ENCODE results near the gene CDH7. TPM values are rescaled to one million over a fixed set of nuclear protein-coding genes. Genes with fewer than 3 reads are reported as not detected.

CDH7 gene
- polyA plus RNA-seq, 6 donors from 2014 or later = not detected

DNA sequence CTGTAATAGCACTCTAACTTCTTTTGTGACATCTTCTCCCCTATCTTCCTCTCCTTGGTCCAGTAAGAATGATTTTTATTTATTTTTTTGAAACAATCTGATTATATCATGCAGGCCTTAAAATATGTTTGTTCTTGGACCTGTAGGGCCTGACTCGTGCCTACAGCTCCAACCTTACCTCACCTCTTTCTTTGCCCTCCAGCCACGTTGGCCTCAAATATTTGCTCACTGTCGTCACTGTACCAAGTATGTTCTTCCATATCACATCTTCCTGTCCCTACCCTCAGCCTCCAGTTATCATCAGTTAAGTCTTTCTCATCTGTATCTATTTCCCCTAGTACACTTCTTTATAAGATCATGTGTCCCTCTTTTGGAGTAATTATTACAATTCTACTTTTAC lies 125.5 kb downstream of the CDH7 start:
- Mint-ChIP-seq H3K27me3 (no peaks in the 10 kb centered on the region), H3K9me3 (peaks cover 0 to 6% (median 0%) of the 10 kb centered on the region in 7 donors), H3K4me1 (no peaks in the 10 kb centered on the region), H3K27ac (no peak overlapping the region), H3K36me3 (no peaks in the 10 kb centered on the region), H3K4me3 (peak overlapping the region in 1 of 8 donors; percentile 2)
- DNase-seq (no peak), ATAC-seq (ENCODE audit: low read depth in 2 of 2) (no peak)

DNA sequence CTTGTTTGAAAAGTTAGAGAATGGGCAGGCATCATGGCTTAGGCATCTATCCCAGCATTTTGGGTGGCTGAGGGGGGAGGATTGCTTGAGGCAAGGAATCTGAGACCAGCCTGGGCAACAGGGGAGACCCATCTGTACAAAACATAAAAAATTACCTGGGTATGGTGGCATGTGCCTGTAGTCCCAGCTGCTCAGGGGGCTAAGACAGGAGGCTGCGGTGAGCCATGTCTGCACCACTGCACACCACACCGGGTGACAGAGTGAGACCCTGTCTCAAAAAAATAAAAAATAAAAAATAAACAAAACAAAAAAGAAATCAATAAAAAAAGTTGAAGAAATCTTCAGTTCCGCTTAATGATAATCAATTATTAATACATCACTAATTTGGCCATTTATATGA lies 146.5 kb downstream of the CDH7 start:
- H3K4me1 Mint-ChIP-seq = no peaks in the 10 kb centered on the region
- DNase-seq (no peak), ATAC-seq (ENCODE audit: low read depth in 2 of 2) (no peak)
- H3K27me3 Mint-ChIP-seq = no peaks in the 10 kb centered on the region
- peaks cover 0 to 10% (median 0%) of the 10 kb centered on the region in 7 donors for H3K9me3 Mint-ChIP-seq
- peak overlapping the region in 1 of 6 donors; percentile 25 for H3K27ac Mint-ChIP-seq
- H3K4me3 Mint-ChIP-seq = no peak overlapping the region
- H3K36me3 Mint-ChIP-seq = no peaks in the 10 kb centered on the region

DNA sequence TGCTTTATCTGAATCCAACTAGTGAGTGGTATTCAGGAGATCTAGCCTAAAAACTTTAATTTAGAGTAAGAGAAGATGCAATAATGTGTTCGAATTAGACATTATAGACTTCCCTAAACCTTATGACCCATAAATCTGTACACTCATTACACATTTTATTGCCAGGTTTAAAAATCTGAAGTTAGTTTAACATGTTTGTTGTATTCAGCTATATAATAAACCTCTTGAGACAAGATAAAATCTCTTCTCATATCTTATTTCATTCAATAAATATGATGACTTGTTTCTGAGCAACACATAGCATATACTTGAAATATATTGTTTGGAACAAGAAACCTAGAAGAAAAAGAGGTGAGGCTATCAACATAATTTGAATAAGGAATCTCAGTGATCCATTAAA lies 150.7 kb downstream of the CDH7 start:
- no peak for ATAC-seq (ENCODE audit: low read depth in 2 of 2)

DNA sequence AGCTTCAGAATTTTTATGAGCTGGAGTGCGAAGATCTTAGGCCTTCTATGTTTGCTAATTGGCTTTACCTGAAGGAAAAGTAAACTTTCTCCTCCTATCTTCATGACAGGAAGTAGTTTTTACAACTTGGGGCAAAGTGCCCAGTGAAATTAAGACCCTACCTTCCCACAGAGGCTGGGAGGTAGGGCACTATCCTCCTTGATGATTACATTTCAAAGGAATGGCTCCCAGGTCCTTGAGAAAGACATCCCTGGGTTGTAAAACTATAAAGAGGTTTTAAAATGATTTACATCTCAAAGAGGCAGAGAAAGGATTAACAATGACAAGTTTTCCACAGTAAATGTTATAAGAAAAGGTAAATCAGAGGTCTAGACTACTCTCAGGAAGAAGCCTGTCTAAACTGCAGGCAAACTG lies 155.8 kb downstream of the CDH7 start:
- DNase-seq (no peak), ATAC-seq (ENCODE audit: low read depth in 2 of 2) (no peak)
- Mint-ChIP-seq H3K4me1 (no peaks in the 10 kb centered on the region), H3K36me3 (no peaks in the 10 kb centered on the region), H3K4me3 (no peak overlapping the region), H3K27ac (no peak overlapping the region), H3K9me3 (peaks cover 0 to 6% (median 0%) of the 10 kb centered on the region in 7 donors), H3K27me3 (no peaks in the 10 kb centered on the region)

More for the DNA sequence above, 150.7 kb downstream of the CDH7 start:
- Mint-ChIP-seq H3K27me3 (no peaks in the 10 kb centered on the region), H3K4me3 (no peak overlapping the region), H3K27ac (no peak overlapping the region), H3K36me3 (no peaks in the 10 kb centered on the region), H3K4me1 (no peaks in the 10 kb centered on the region), H3K9me3 (peaks cover 0 to 2% (median 0%) of the 10 kb centered on the region in 7 donors)
- no peak for DNase-seq

DNA sequence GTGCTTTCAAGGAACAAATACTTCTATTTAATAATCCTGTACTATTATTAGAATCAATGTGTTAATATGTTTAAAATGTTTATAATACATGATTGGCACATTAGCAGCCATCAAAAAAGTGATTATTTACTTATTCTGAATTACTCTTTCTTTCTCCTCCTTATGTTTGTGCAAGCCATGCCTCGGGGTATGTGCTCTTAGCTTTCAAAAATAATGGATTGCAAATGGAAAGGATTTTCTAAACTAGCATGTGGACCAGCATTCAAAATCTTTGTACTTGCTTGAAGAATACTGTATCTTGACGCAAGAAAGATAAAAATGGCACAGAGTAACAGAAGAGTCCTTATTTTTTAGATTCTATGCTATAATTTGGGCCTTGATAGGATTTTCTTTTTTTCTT lies 156.5 kb downstream of the CDH7 start:
- DNase-seq = no peak
- H3K4me3 Mint-ChIP-seq = no peak overlapping the region
- H3K36me3 Mint-ChIP-seq = no peaks in the 10 kb centered on the region
- ATAC-seq (ENCODE audit: low read depth in 2 of 2) = no peak
- H3K27ac Mint-ChIP-seq = no peak overlapping the region
- H3K27me3 Mint-ChIP-seq = no peaks in the 10 kb centered on the region
- no peaks in the 10 kb centered on the region for H3K4me1 Mint-ChIP-seq
- H3K9me3 Mint-ChIP-seq = peaks cover 0 to 6% (median 0%) of the 10 kb centered on the region in 7 donors

DNA sequence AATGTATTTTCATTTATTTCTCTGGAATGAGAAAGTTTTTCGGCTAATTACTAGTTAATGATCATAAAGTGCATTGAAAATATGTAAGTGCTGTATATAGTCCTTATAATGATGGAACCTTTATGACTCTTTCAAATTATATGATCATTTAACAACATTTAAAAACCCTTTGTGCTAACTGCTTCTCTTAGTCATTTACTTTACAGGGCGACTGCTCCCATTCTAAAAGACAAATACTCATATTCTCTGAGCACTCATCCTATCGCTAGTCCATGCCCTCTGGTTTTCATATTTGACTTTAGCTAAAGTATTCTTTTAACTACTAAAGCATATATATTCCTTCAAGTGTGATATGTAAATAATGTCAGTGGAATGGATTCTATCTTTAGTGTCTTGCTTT lies 168.2 kb downstream of the CDH7 start:
- no peak overlapping the region for H3K27ac Mint-ChIP-seq
- no peaks in the 10 kb centered on the region for H3K36me3 Mint-ChIP-seq
- H3K4me3 Mint-ChIP-seq = no peak overlapping the region
- H3K9me3 Mint-ChIP-seq = peaks cover 0 to 1% (median 0%) of the 10 kb centered on the region in 7 donors
- ATAC-seq (ENCODE audit: low read depth in 2 of 2) = no peak
- no peaks in the 10 kb centered on the region for H3K27me3 Mint-ChIP-seq
- DNase-seq = no peak
- no peaks in the 10 kb centered on the region for H3K4me1 Mint-ChIP-seq

DNA sequence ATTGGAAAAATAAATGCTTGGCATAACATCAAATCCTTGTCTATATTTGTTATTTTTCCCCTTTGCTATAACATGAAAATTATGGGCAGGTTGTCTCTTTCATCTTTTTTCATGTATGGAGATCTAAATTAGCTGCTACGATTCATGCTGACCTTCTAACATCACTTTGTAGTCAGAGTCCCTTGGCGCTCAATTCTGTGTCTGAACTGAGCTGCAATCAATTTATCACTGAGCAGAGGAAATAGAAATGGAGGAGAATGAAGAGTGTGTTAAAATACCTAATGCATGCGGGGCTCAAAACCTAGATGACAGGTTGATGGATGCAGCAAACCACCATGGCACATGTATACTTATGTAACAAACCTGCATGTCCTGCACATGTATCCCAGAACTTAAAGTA lies 168.9 kb downstream of the CDH7 start:
- no peak overlapping the region for H3K27ac Mint-ChIP-seq
- H3K4me3 Mint-ChIP-seq = no peak overlapping the region
- DNase-seq (no peak), ATAC-seq (ENCODE audit: low read depth in 2 of 2) (no peak)
- no peaks in the 10 kb centered on the region for H3K36me3 Mint-ChIP-seq
- H3K27me3 Mint-ChIP-seq = no peaks in the 10 kb centered on the region
- peaks cover 0 to 1% (median 0%) of the 10 kb centered on the region in 7 donors for H3K9me3 Mint-ChIP-seq
- no peaks in the 10 kb centered on the region for H3K4me1 Mint-ChIP-seq

DNA sequence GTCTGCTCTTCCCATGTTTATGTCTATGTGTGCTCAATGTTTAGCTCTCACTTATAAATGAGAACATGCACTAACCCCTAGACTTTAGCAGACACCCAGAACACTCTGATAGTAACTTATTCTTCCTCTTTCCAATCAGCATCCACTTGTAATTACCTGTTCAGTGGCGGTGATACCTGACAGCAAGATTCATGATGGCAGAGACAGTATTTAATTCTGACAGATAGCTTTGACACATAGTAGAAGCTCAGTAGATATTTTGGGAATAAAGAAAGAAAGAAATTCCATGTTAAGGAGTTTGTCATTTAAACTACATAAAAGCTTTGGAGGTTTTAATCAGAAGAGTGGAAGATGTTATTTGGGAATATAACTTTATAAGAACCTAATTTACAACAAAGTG lies 171.3 kb downstream of the CDH7 start:
- H3K4me1 Mint-ChIP-seq = no peaks in the 10 kb centered on the region
- H3K9me3 Mint-ChIP-seq = peaks cover 0 to 1% (median 0%) of the 10 kb centered on the region in 7 donors
- H3K4me3 Mint-ChIP-seq = no peak overlapping the region
- ATAC-seq (ENCODE audit: low read depth in 2 of 2) = no peak
- H3K36me3 Mint-ChIP-seq = no peaks in the 10 kb centered on the region
- no peak for DNase-seq
- no peaks in the 10 kb centered on the region for H3K27me3 Mint-ChIP-seq
- H3K27ac Mint-ChIP-seq = no peak overlapping the region

DNA sequence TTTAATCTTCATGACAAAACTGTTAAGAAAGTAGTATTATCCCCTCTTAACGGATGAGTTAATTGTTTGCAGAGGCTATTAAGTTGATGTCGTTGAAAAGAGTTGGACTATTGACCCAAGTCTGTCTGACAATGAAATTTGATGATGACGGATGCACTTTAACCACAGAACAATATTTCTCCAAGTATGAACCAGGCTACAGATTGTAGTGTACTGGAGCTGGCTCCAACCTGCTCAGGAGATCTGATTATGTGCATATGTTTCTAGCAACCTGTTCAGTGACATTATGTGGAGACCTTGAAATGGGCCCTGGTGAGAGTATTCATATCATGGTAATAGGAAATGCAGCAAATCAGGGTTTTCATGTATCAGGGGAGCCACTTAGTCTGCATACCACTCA lies 174.1 kb downstream of the CDH7 start:
- Mint-ChIP-seq H3K4me3 (no peak overlapping the region), H3K4me1 (no peaks in the 10 kb centered on the region), H3K27me3 (no peaks in the 10 kb centered on the region), H3K27ac (no peak overlapping the region), H3K36me3 (no peaks in the 10 kb centered on the region), H3K9me3 (peaks cover 0 to 1% (median 0%) of the 10 kb centered on the region in 7 donors)
- ATAC-seq (ENCODE audit: low read depth in 2 of 2) (no peak), DNase-seq (no peak)

DNA sequence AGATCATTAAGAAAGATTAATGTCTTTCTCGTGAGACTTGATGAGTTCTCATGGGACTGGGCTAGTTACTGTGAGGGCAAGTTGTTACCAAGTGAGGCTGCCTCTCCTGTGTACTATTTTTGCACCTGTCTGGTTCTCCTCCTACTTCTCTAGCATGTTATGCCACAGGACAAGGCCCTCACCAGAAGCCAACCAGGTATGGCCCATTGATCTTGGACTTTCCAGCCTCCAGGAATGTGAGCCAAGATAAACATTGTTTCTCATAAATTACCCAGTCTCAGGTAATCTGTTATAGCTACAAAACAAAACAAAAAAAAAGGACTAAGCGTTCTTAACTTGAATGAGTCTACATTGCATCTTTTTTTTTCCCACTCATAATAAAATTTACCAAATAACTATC lies 184.1 kb downstream of the CDH7 start:
- Mint-ChIP-seq H3K4me1 (no peaks in the 10 kb centered on the region), H3K36me3 (no peaks in the 10 kb centered on the region), H3K9me3 (peaks cover 0 to 15% (median 2%) of the 10 kb centered on the region in 7 donors), H3K27ac (no peak overlapping the region), H3K27me3 (no peaks in the 10 kb centered on the region), H3K4me3 (no peak overlapping the region)
- DNase-seq = no peak
- no peak for ATAC-seq (ENCODE audit: low read depth in 2 of 2)

DNA sequence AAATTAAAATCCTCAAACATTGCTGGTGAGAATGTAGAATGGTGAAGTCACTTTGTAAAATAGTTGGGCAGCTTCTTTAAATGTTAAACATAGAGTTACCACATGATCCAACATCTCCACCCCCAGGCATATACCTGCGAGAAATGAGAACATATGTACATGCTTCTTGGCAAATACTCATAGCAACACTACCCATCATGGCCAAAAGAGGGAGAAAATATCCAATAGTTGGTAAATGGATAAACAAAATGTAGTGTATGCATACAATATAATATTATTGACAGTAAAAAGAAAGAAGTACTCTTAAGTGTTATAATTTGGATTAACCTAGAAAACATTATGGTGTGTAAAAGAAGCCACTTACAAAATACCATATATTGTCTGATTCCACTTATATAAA lies 185.9 kb downstream of the CDH7 start:
- no peak overlapping the region for H3K27ac Mint-ChIP-seq
- ATAC-seq (ENCODE audit: low read depth in 2 of 2) (no peak), DNase-seq (no peak)
- H3K9me3 Mint-ChIP-seq = peaks cover 0 to 14% (median 0%) of the 10 kb centered on the region in 7 donors
- no peaks in the 10 kb centered on the region for H3K36me3 Mint-ChIP-seq
- no peaks in the 10 kb centered on the region for H3K4me1 Mint-ChIP-seq
- no peaks in the 10 kb centered on the region for H3K27me3 Mint-ChIP-seq
- H3K4me3 Mint-ChIP-seq = no peak overlapping the region

DNA sequence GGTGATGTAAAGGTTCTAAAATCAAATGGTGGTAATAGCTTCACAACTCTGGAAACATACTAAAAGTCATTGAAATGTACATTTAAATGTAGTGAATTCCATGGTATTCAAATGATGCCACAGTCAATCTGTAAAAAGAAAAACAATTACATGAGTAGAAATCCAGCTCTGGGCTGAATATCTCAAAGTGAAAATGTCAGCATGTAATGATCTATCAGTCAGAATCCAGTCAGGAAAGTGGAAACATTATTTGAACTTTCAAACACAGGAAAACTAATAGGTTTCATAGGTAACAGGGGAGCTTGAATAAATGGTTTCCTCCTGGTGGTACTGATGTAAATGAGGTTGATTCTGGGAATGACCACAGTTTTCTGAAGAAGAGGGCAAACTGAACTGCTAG lies 186.4 kb downstream of the CDH7 start:
- Mint-ChIP-seq H3K4me1 (no peaks in the 10 kb centered on the region), H3K9me3 (peaks cover 0 to 12% (median 0%) of the 10 kb centered on the region in 7 donors), H3K4me3 (no peak overlapping the region), H3K27me3 (no peaks in the 10 kb centered on the region), H3K36me3 (no peaks in the 10 kb centered on the region), H3K27ac (no peak overlapping the region)
- DNase-seq = no peak
- ATAC-seq (ENCODE audit: low read depth in 2 of 2) = no peak

DNA sequence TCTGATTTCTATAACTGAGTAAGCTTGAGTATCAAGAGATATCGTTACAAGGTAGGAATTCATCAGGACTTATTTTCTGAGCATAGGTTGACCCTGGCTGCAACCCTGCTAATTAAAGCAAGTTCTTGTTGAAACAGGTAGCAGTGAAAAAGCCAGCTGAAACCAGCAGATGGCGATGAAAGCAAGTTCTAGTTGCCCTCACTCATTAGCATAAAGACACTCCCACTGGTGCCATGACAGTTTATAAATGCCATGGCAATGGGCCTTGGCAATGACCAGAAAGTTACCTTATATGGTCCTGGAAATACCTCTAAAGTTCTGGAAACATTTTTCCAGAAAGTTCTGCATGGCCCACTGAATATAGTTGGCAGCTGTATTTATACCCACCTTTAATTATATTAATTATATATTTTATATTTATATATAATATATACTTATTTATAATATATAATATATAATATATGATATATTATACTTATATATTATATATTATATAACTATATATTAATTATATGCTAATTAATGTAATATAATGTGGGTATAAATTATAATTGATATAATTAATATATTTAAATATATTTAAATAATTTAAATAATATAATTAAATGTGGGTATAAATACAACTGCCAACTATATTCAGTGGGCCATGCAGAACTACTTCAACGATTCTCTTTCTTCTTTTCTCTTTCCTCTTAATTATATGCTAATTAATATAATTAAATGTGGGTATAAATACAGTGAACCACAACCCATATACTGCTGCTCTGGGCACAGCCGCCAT lies 188.0 kb downstream of the CDH7 start:
- peaks cover 0 to 12% (median 0%) of the 10 kb centered on the region in 7 donors for H3K9me3 Mint-ChIP-seq
- H3K36me3 Mint-ChIP-seq = no peaks in the 10 kb centered on the region
- H3K27ac Mint-ChIP-seq = no peak overlapping the region
- H3K4me3 Mint-ChIP-seq = no peak overlapping the region
- DNase-seq = no peak
- no peaks in the 10 kb centered on the region for H3K4me1 Mint-ChIP-seq
- H3K27me3 Mint-ChIP-seq = no peaks in the 10 kb centered on the region
- no peak for ATAC-seq (ENCODE audit: low read depth in 2 of 2)
